HEK293 (cell line): ENCODE data around the gene GPR162.

Source experiments
- AEBP2 ChIP-seq: fragments of 450-650 bp; formaldehyde crosslinking; IDR thresholded peaks from 2 replicates; pipeline ENCODE4 v1.5.1; 2016; ENCODE audit warnings: missing biosample characterization, missing genetic modification characterization, borderline replicate concordance
- BCL11A ChIP-seq: fragments of 450-650 bp; formaldehyde crosslinking; IDR thresholded peaks from 2 replicates; pipeline ENCODE4 v1.5.1; 2016; ENCODE audit warnings: low read depth, missing biosample characterization, missing genetic modification characterization
- CTCF ChIP-seq: fragments of 450-650 bp; formaldehyde crosslinking; IDR thresholded peaks from 2 replicates; pipeline ENCODE4 v1.5.1; 2016; ENCODE audit warnings: missing biosample characterization, missing genetic modification characterization
- INSM2 ChIP-seq: fragments of 450-650 bp; formaldehyde crosslinking; IDR thresholded peaks from 2 replicates; pipeline ENCODE4 v1.5.1; 2016; ENCODE audit warnings: missing biosample characterization, missing genetic modification characterization
- KLF10 ChIP-seq: fragments of 450-650 bp; IDR thresholded peaks from 2 replicates; pipeline ENCODE4 v1.5.1; 2018; ENCODE audit warnings: missing biosample characterization, mild to moderate bottlenecking, missing genetic modification characterization
- KLF17 ChIP-seq: fragments of 450-650 bp; formaldehyde crosslinking; IDR thresholded peaks from 2 replicates; pipeline ENCODE4 v1.5.1; 2016; ENCODE audit warnings: missing biosample characterization, missing genetic modification characterization
- SALL2 ChIP-seq: fragments of 450-650 bp; formaldehyde crosslinking; IDR thresholded peaks from 2 replicates; pipeline ENCODE4 v1.5.0; 2017; ENCODE audit warnings: missing biosample characterization, mild to moderate bottlenecking, missing genetic modification characterization, borderline replicate concordance
- SCRT2 ChIP-seq: fragments of 450-650 bp; formaldehyde crosslinking; IDR thresholded peaks from 2 replicates; pipeline ENCODE4 v1.5.1; 2016; ENCODE audit warnings: missing biosample characterization, missing genetic modification characterization
- SP2 ChIP-seq: fragments of 450-650 bp; formaldehyde crosslinking; IDR thresholded peaks from 2 replicates; pipeline ENCODE4 v1.5.1; 2016; ENCODE audit warnings: missing biosample characterization, missing genetic modification characterization
- SP3 ChIP-seq: fragments of 450-650 bp; formaldehyde crosslinking; IDR thresholded peaks from 2 replicates; pipeline ENCODE4 v1.5.1; 2016; ENCODE audit warnings: missing biosample characterization, missing genetic modification characterization
- SP7 ChIP-seq: fragments of 450-650 bp; formaldehyde crosslinking; IDR thresholded peaks from 2 replicates; pipeline ENCODE4 v1.5.1; 2016; ENCODE audit warnings: missing biosample characterization, missing genetic modification characterization
- YY1 ChIP-seq: fragments of 450-650 bp; formaldehyde crosslinking; IDR thresholded peaks from 2 replicates; pipeline ENCODE4 v1.5.1; 2018; ENCODE audit warnings: missing biosample characterization, missing genetic modification characterization
- YY2 ChIP-seq: fragments of 450-650 bp; formaldehyde crosslinking; IDR thresholded peaks from 2 replicates; pipeline ENCODE4 v1.5.1; 2016; ENCODE audit warnings: missing biosample characterization, missing genetic modification characterization
- ZFP69B ChIP-seq: fragments of 450-650 bp; formaldehyde crosslinking; IDR thresholded peaks from 2 replicates; pipeline ENCODE4 v1.5.1; 2016; ENCODE audit warnings: missing biosample characterization, missing genetic modification characterization
- ZNF2 ChIP-seq: fragments of 450-650 bp; formaldehyde crosslinking; IDR thresholded peaks from 2 replicates; pipeline ENCODE4 v1.5.1; 2016; ENCODE audit warnings: missing biosample characterization, missing genetic modification characterization
- ZNF350 ChIP-seq: fragments of 450-650 bp; formaldehyde crosslinking; IDR thresholded peaks from 2 replicates; pipeline ENCODE4 v1.5.0; 2017; ENCODE audit warnings: missing biosample characterization, mild to moderate bottlenecking, missing genetic modification characterization
- ZNF398 ChIP-seq: fragments of 450-650 bp; formaldehyde crosslinking; IDR thresholded peaks from 2 replicates; pipeline ENCODE4 v1.5.1; 2017; ENCODE audit warnings: missing biosample characterization, missing genetic modification characterization
- ZNF404 ChIP-seq: fragments of 450-650 bp; formaldehyde crosslinking; IDR thresholded peaks from 2 replicates; pipeline ENCODE4 v1.5.1; 2017; ENCODE audit warnings: missing biosample characterization, missing genetic modification characterization
- ZNF423 ChIP-seq: fragments of 450-650 bp; formaldehyde crosslinking; IDR thresholded peaks from 2 replicates; pipeline ENCODE4 v1.5.1; 2016; ENCODE audit warnings: missing biosample characterization, missing genetic modification characterization
- ZNF449 ChIP-seq: fragments of 450-650 bp; formaldehyde crosslinking; IDR thresholded peaks from 2 replicates; pipeline ENCODE4 v1.5.1; 2017; ENCODE audit warnings: missing biosample characterization, mild to moderate bottlenecking, missing genetic modification characterization, moderate library complexity
- ZNF544 ChIP-seq: fragments of 450-650 bp; formaldehyde crosslinking; IDR thresholded peaks from 2 replicates; pipeline ENCODE4 v1.5.0; 2017; ENCODE audit warnings: missing biosample characterization, missing genetic modification characterization
- ZNF654 ChIP-seq: fragments of 450-650 bp; formaldehyde crosslinking; IDR thresholded peaks from 2 replicates; pipeline ENCODE4 v1.5.1; 2016; ENCODE audit warnings: low read depth, missing biosample characterization, missing genetic modification characterization
- ZNF670 ChIP-seq: fragments of 450-650 bp; formaldehyde crosslinking; IDR thresholded peaks from 2 replicates; pipeline ENCODE4 v1.5.1; 2016; ENCODE audit warnings: missing biosample characterization, missing genetic modification characterization, low read depth
- ZNF692 ChIP-seq: fragments of 450-650 bp; formaldehyde crosslinking; IDR thresholded peaks from 2 replicates; pipeline ENCODE4 v1.5.1; 2016; ENCODE audit warnings: missing biosample characterization, missing genetic modification characterization
- ZNF707 ChIP-seq: fragments of 450-650 bp; formaldehyde crosslinking; IDR thresholded peaks from 2 replicates; pipeline ENCODE4 v1.5.1; 2016; ENCODE audit warnings: missing biosample characterization, missing genetic modification characterization
- ZNF785 ChIP-seq: fragments of 450-650 bp; formaldehyde crosslinking; IDR thresholded peaks from 2 replicates; pipeline ENCODE4 v1.5.1; 2016; ENCODE audit warnings: missing biosample characterization, missing genetic modification characterization
- ZSCAN30 ChIP-seq: fragments of 450-650 bp; IDR thresholded peaks from 2 replicates; pipeline ENCODE4 v1.5.1; 2018; ENCODE audit warnings: missing biosample characterization, mild to moderate bottlenecking, missing genetic modification characterization, moderate library complexity
- ZXDB ChIP-seq: fragments of 450-650 bp; formaldehyde crosslinking; IDR thresholded peaks from 2 replicates; pipeline ENCODE4 v1.5.1; 2016; ENCODE audit warnings: missing biosample characterization, missing genetic modification characterization

GPR162 gene

GRCh38 chr12:6867413-6868210, 46.0 kb downstream of the GPR162 start, which contains the start of gene TPI1 (continued):
- TF ChIP-seq SP2 (tag by site-specific recombination) (peak; percentile 56), ZNF423 (tag by site-specific recombination) (0 out of 2 replicates have a peak, but pooled peaks have one; percentile 27), ZNF398 (tag by site-specific recombination) (peak; percentile 62), KLF17 (0 out of 2 replicates have a peak, but pooled peaks have one; percentile 50), AEBP2 (tag by site-specific recombination) (no peak), KLF10 (peak; percentile 65), ZSCAN30 (0 out of 2 replicates have a peak, but pooled peaks have one; percentile 77), ZNF670 (tag by site-specific recombination) (no peak), ZNF707 (tag by site-specific recombination) (no peak), SP7 (tag by site-specific recombination) (peak; percentile 48; the same call in 1 of the 2 replicates), CTCF (tag by site-specific recombination) (peak; percentile 10; the same call in 1 of the 2 replicates), SP3 (peak; percentile 60), ZNF2 (tag by site-specific recombination) (0 out of 2 replicates have a peak, but pooled peaks have one; percentile 8), ZNF449 (tag by site-specific recombination) (no peak), YY2 (tag by site-specific recombination) (peak; percentile 41; the same call in 1 of the 2 replicates), BCL11A (tag by site-specific recombination) (0 out of 2 replicates have a peak, but pooled peaks have one; percentile 28), ZNF785 (tag by site-specific recombination) (no peak), ZNF404 (no peak), ZNF544 (tag by site-specific recombination) (no peak), ZXDB (peak; percentile 57; the same call in 1 of the 2 replicates), INSM2 (tag by site-specific recombination) (peak; percentile 19; the same call in 1 of the 2 replicates), SCRT2 (no peak), ZFP69B (tag by site-specific recombination) (peak; percentile 26; the same call in 1 of the 2 replicates), ZNF692 (tag by site-specific recombination) (peak; percentile 24; the same call in 1 of the 2 replicates), ZNF654 (tag by site-specific recombination) (no peak), SALL2 (tag by site-specific recombination) (peak; percentile 60; the same call in 1 of the 2 replicates), YY1 (peak; percentile 80), ZNF350 (tag by site-specific recombination) (no peak)
